Lung (tissue), 13 donors: Measurements from ENCODE around the gene PHOX2B. TPM values are rescaled to one million over a fixed set of nuclear protein-coding genes. Genes with fewer than 3 reads are reported as not detected.
A peak's percentile ranks its signal among the peaks of the same experiment; 100 is the strongest.

Experiments
- ATAC-seq: fragments of 200-7000 bp; cut with Tn5 transposase; one replicate; pipeline ENCODE4 v1.9.1; 2020; ENCODE audit warnings: moderate number of reproducible peaks; ENCODE audit not compliant: insufficient read depth, low FRiP score
- DNase-seq, 3 donors: peaks; one replicate each; pipeline ENCODE4 v3.0.0-alpha.2; 2013 to 2017
- H3K27ac ChIP-seq, 2 donors: one replicate each; pipeline ENCODE4 v1.5.1; 2013; ENCODE audit warnings: mild to moderate bottlenecking in 2 of 2, moderate library complexity in 2 of 2, control low read depth in 1 of 2, inconsistent platforms in 1 of 2, low read depth in 1 of 2, low read length in 1 of 2
- H3K27me3 ChIP-seq, 3 donors: one replicate each; pipeline ENCODE4 v1.5.1; 2013; ENCODE audit warnings: low read length in 2 of 3; ENCODE audit not compliant: control insufficient read depth in 3 of 3, insufficient read depth in 3 of 3
- H3K36me3 ChIP-seq, 4 donors: one replicate each; pipeline ENCODE4 v1.5.1; 2013; ENCODE audit warnings: low read length in 4 of 4, mild to moderate bottlenecking in 1 of 4, moderate library complexity in 1 of 4; ENCODE audit not compliant: control insufficient read depth in 4 of 4, insufficient read depth in 4 of 4
- H3K4me1 ChIP-seq, 5 donors: one replicate each; pipeline ENCODE4 v1.5.1; 2013; ENCODE audit warnings: low read length in 5 of 5, mild to moderate bottlenecking in 2 of 5, moderate library complexity in 1 of 5; ENCODE audit not compliant: control insufficient read depth in 5 of 5, insufficient read depth in 5 of 5
- H3K4me3 ChIP-seq: one replicate; pipeline ENCODE4 v1.5.1; 2013; ENCODE audit warnings: mild to moderate bottlenecking, control low read depth, moderate library complexity
- H3K9ac ChIP-seq, 2 donors: one replicate each; pipeline ENCODE4 v1.5.1; 2013; ENCODE audit warnings: low read length in 2 of 2, control low read depth in 1 of 2; ENCODE audit not compliant: insufficient read depth in 1 of 2
- H3K9me3 ChIP-seq, 4 donors: one replicate each; pipeline ENCODE4 v1.5.1; 2013; ENCODE audit warnings: low read length in 3 of 4, mild to moderate bottlenecking in 1 of 4, moderate library complexity in 1 of 4; ENCODE audit not compliant: control insufficient read depth in 4 of 4, insufficient read depth in 3 of 4
- CTCF ChIP-seq: IDR thresholded peaks from 2 replicates; pipeline ENCODE4 v1.5.1; 2012; ENCODE audit warnings: mild to moderate bottlenecking; ENCODE audit errors: control extremely low read depth, extremely low read depth
- whole genome bisulfite sequencing, 2 donors: extraction: QIAGEN DNeasy Blood & Tissue Kit; methylation state at CpG; one replicate each; pipeline ENCODE4 v1.1.7; 2013; 5-methylcytosine and 5-hydroxymethylcytosine counted together
- polyA plus RNA-seq, 2 donors: library from polyadenylated mRNA; stranded (reverse); fragments of 200-250 nt; gene quantifications; one replicate each; pipeline ENCODE4 v1.2.1, GENCODE V29; 2013
- small RNA-seq: library from RNA; depleted of rRNA; stranded (forward); fragments of <200 nt; gene quantifications from one replicate; pipeline ENCODE3, GENCODE V24; 2014; ENCODE audit warnings: low replicate concordance
- total RNA-seq, 2 donors: library from RNA; depleted of rRNA in 1 of 2; stranded (reverse); fragments of >200 nt in 1 of 2; gene quantifications; one replicate each; pipeline ENCODE4 v1.2.1, GENCODE V29; 2014 to 2021
- donor health status: control.
- donor health status: control.
- donor health status: Bipolar disorder and iron deficiency.
- donor health status: healthy.
- donor health status: DM: yes; HTN: yes; CAD: no.

Gene PHOX2B
- total and polyA plus RNA-seq, 4 donors = not detected

DNA sequence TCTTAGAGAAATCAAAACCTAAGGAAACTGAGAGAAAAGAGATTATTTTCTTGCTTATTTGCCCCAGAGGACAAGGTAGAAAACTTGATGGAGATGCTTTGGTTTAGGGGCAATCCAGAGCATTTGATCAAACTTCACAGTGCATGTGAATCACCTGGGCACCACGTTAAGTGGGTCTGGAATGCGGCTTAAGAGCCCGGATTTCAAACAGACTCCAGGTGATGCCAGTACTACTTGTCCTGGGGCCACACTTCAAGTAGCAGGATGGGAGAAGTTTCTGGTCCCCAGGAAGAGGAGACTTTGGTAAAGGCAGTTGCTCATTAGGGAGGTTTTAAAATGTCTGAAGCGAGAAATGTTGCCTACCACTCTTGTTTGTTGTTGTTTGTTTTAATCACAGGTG is 51.8 kb downstream of the PHOX2B start:
- Histone ChIP-seq H3K27ac (no peak overlapping the region), H3K4me3 (no peak overlapping the region), H3K27me3 (no peaks in the 10 kb centered on the region), H3K9me3 (no peaks in the 10 kb centered on the region), H3K9ac (no peak overlapping the region), H3K4me1 (no peaks in the 10 kb centered on the region), H3K36me3 (peaks cover 5 to 31% (median 10%) of the 10 kb centered on the region in 4 donors)
- no peak for TF ChIP-seq CTCF
- DNase-seq (peak in 2 of 3 donors; percentile 11 to 22), ATAC-seq (peak; percentile 32)
- WGBS, 2 donors = 66 to 79% methylated on average over 4 of the region's 4 CpGs

GRCh38 chr4:41696131-41696530 is 52.4 kb downstream of the PHOX2B start:
- no peak overlapping the region for H3K4me3 ChIP-seq
- no peaks in the 10 kb centered on the region for H3K27me3 ChIP-seq
- no peak for ATAC-seq
- no peak for TF ChIP-seq CTCF
- no peaks in the 10 kb centered on the region for H3K4me1 ChIP-seq
- H3K9me3 ChIP-seq = no peaks in the 10 kb centered on the region
- 79 to 91% methylated on average over 3 of the region's 3 CpGs for WGBS, 2 donors
- H3K27ac ChIP-seq = no peak overlapping the region
- no peak overlapping the region for H3K9ac ChIP-seq
- DNase-seq = no peak
- peaks cover 6 to 33% (median 12%) of the 10 kb centered on the region in 4 donors for H3K36me3 ChIP-seq

Small RNAs within 50 kb of the gene (small RNA-seq; reads per million reads assigned to genes)
- not detected for gene RNU1-49P

Other genes starting within 250 kb of the PHOX2B start
- gene LIMCH1, start 210.6 kb downstream of the PHOX2B start, total RNA-seq = 100 to 1,000 TPM; 204 to 299 TPM
- 10 to 100 TPM; 43.4 to 52.3 TPM for gene LIMCH1, start 210.6 kb downstream of the PHOX2B start, polyA plus RNA-seq
- 10 to 100 TPM; 61.5 to 63.5 TPM for gene TMEM33, start 186.7 kb upstream of the PHOX2B start, total RNA-seq
- gene TMEM33, start 186.7 kb upstream of the PHOX2B start, polyA plus RNA-seq = 10 to 100 TPM; 12.4 to 28.6 TPM
- under 1 TPM; 0.11 to 0.43 TPM for gene DCAF4L1, start 233.0 kb upstream of the PHOX2B start, total RNA-seq
- under 1 TPM; 0.14 to 0.30 TPM for gene DCAF4L1, start 233.0 kb upstream of the PHOX2B start, polyA plus RNA-seq
- 10 to 100 TPM; 49.1 to 68.5 TPM for gene SLC30A9, start 241.8 kb upstream of the PHOX2B start, total RNA-seq
- gene SLC30A9, start 241.8 kb upstream of the PHOX2B start, polyA plus RNA-seq = 10 to 100 TPM; 12.3 to 21.0 TPM